GM19328 (cell line): ENCODE data around the gene WDR49.
A peak's percentile ranks its signal among the peaks of the same experiment; 100 is the strongest.

Experiments
- ATAC-seq: cut with Tn5 transposase; IDR thresholded peaks from one replicate; pipeline ENCODE4 v1.9.1; 2021; ENCODE audit warnings: mild to moderate bottlenecking, moderate library complexity; ENCODE audit not compliant: unreplicated experiment

Gene WDR49

GRCh38 chr3:167653760-167654159, at the start of gene WDR49:
TSS of gene WDR49 (minus strand) at chr3:167653942. CDS start at chr3:167653425, 517 bp downstream.
- ATAC-seq, result no peak

DNA sequence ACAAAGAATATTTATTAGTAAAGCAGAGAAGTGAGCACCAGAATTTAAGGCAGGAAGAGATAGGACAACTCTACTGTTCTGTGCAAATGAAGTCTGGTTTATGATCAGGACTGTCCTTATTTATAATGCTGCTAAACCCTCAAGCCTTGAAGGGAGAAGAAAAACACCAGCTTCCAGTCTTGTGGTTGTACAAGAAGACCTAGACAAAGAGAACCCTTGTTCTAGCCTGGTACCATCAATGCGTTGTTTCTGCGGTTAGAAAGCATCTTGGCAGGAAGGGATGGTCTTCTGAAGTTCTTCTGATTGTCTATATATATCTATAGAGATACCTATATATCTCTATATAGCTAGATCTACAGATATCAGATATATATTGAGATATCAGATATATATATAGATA, 47.2 kb upstream of the WDR49 start:
- ATAC-seq, result no peak

DNA sequence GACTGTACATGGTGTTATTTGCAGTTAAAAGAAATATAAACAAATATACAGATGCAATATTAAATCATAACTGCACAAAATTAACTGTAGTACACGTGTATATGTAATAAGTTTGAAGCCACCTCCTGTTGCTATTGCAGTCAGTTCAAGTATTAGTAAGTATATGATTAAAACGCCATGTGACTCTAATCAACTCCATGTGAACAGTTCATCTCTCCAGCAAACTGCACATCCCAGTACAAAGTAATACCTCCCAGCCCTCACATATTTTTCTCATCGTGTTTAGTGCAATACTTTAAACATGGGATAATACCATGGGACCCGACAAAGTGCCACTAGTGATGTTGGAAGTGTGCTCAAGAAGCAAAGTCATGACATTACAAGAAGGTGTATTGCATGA, 46.3 kb upstream of the WDR49 start:
- no peak for ATAC-seq

- ATAC-seq, result no peak
Observed at GRCh38 chr3:167694121-167694520, 40.4 kb upstream of the WDR49 start.

GRCh38 chr3:167691366-167691765, 37.6 kb upstream of the WDR49 start:
- ATAC-seq, result peak; percentile 100

GRCh38 chr3:167684388-167684993, 30.7 kb upstream of the WDR49 start:
- ATAC-seq, result peak; percentile 75

GRCh38 chr3:167679526-167679925, 25.8 kb upstream of the WDR49 start:
- ATAC-seq, result no peak

DNA sequence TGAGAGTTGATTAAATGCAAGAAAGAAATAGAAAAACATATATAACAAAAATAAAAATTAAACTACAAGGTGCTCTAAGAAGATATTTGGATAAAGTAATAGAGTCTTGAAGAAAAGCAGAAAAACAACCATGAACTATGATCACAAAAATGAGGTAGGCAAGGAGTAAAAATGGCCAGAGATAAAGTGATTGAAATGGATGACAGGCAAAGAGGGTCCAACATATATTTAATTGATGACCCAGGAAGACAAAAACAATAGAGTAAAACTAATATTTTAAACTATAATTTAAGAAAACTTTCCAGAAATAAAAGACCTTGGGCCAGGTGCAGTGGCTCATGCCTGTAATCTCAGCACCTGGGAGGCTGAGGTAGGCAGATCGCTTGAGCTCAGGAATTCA, 22.1 kb upstream of the WDR49 start:
- no peak for ATAC-seq

- ATAC-seq, result no peak
Observed at GRCh38 chr3:167673221-167673620, 19.5 kb upstream of the WDR49 start.

DNA sequence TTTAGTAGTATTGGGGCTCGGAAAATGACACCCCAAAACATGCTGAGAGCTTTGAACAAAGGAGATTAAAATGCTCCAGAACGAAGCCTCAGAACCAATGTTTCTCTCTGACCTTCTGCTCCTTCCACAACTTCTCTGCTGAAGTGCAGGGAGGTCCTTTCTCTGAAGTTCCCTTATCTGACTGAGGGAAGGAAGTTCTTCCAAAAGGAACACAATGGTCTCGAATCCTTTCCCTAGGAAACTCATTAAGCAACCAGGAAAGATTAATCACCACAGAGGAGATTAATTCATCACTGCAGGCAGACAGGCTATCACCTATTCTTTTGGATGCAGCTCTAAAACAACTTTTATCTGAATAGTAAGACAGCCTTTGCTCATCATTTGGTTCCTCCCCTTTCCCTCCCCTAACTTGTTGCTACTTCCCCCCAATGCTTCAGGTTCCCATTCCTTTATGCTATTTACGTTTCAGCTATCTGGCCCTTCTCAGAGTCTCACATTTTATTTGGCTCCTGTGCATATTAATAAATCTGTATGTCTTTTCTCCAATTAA, 18.2 kb upstream of the WDR49 start:
- ATAC-seq, result no peak

GRCh38 chr3:167669699-167670098, 16.0 kb upstream of the WDR49 start:
- ATAC-seq, result no peak

- ATAC-seq, result no peak
Observed at GRCh38 chr3:167668651-167669050, 14.9 kb upstream of the WDR49 start.

GRCh38 chr3:167666563-167666962, 12.8 kb upstream of the WDR49 start:
- ATAC-seq, result no peak

GRCh38 chr3:167662919-167663400, 9.2 kb upstream of the WDR49 start:
- ATAC-seq, result no peak

DNA sequence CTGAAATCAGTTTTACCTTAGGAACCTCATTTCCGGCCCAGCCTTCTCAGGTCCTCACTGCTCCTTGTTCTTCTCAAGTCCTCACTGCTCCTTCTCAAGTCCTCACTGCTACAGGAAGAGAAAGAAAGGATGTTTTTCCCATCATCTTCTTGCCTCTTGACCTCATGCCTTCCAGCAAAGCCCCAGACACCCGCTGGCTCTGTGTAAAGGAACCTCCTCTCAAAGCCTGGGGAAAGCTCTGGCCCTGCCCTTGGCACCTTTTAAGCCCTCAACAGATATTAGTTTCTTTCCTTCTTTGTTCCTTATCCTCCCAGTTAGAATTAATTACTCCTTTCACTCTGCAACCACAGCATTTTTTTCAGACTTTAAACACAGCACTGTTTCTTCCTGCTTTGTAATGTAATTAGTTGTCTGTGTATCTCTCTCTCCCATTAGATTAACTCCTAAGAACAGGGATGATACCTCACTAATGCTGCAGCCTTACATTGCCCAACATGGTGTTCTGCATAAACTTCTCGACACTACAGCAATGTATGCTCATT, 4.0 kb upstream of the WDR49 start:
- ATAC-seq, result no peak

GRCh38 chr3:167656821-167657220, 3.1 kb upstream of the WDR49 start:
- ATAC-seq, result no peak

GRCh38 chr3:167653155-167653554, 587 bp downstream of the WDR49 start:
- no peak for ATAC-seq

DNA sequence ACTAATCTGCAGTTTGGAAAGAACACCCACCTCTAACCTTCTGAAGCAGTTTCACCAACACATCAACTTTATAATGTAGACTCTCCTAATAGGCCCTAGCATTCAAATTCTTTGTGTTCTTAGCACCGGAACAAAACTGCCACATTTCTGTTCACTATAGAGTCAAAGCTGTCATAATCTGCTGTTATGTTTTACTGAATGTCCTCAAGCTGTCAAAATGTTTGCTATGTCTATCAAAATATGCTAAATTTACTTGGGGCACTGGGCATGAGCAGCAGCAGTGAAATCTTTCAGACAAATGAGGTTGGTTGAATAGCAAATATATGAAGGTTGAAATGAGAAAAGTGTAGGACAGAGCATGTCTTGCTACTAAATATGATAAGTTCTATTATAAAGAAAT, 1.9 kb downstream of the WDR49 start:
- no peak for ATAC-seq

- ATAC-seq, result no peak
Observed at GRCh38 chr3:167650459-167650858, 3.3 kb downstream of the WDR49 start.

DNA sequence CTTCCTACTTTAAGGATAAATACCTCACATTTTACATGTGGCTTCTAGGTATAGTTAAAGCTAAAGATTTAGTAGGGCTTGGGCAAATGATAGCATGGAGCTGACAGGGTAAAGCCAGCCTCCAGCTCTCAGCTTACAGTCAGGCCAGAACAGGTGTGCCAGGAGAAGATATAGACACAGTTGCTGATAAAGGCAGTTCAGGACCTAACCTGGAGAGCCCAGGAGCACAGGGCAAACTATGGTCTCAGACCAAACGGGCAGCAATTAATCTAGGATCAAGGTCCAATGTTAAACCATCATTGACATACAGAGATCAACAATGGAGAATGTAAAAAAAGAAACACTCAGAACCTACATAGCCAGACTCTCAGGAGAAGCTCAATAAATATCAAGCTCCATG, 4.0 kb downstream of the WDR49 start:
- no peak for ATAC-seq

DNA sequence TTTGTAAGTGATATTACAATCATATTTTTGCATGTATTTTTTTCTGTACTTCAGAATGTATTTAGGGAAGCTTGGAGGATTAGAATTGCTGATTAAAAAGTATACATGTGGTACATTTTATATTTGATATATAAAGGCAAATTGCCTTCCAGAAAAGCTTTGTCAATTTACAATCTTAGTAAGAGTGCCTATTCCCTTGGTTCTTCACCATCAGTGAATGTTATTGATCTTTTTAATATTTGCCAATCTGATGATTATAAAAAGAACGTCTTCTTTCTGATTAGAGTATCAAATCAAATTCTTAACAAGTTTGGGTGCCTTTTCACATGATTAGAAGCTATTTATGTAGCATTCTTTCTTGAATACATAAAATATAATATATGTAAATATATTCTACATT, 9.1 kb downstream of the WDR49 start:
- ATAC-seq, result no peak

- no peak for ATAC-seq
Observed at GRCh38 chr3:167631471-167631870, 22.3 kb downstream of the WDR49 start.

- no peak for ATAC-seq
Observed at GRCh38 chr3:167626490-167626889, 27.3 kb downstream of the WDR49 start.
